IMR-90 (cell line): Measurements from ENCODE around the gene SEMA4B. TPM values are rescaled to one million over a fixed set of nuclear protein-coding genes. Genes with fewer than 3 reads are reported as not detected.

Experiments
- ATAC-seq: fragments of 200-7000 bp; cut with Tn5 transposase; 2 replicates; pipeline ENCODE4 v1.9.1; 2020; ENCODE audit warnings: low read depth, mild to moderate bottlenecking, moderate library complexity
- BruUV-seq: library from RNA; stranded (reverse); fragments of 400-500 nt; replicated peaks from 2 replicates; lab custom pipeline; 2021; lab: Mats Ljungman, UMichigan
- CTCF ChIA-PET: fragments of 300-600 bp; formaldehyde crosslinking; extraction: SDS; loops from one replicate; lab custom pipeline; 2021; ENCODE audit warnings: antibody characterized with exemption; lab: Yijun Ruan, JAX
- POLR2A ChIA-PET: fragments of 300-600 bp; sonication (Branson Sonifier 250); formaldehyde crosslinking; loops from one replicate; lab custom pipeline; 2022; ENCODE audit warnings: antibody characterized with exemption; ENCODE audit not compliant: unreplicated experiment; lab: Charles Lee
- DNase-seq: peaks from one replicate; pipeline ENCODE4 v3.0.0; 2013
- H2AFZ ChIP-seq: replicated peaks from 2 replicates; pipeline ENCODE3; 2013; ENCODE audit warnings: low read length, mild to moderate bottlenecking; ENCODE audit not compliant: poor library complexity
- H2AK5ac ChIP-seq: 2 replicates; pipeline ENCODE4 v1.6.1; 2013; ENCODE audit warnings: low read depth, low read length, inconsistent platforms
- H2AK9ac ChIP-seq: replicated peaks from 2 replicates; pipeline ENCODE3; 2013; ENCODE audit warnings: mild to moderate bottlenecking, low read depth, low read length, moderate library complexity; ENCODE audit not compliant: poor library complexity
- H2BK120ac ChIP-seq: 2 replicates; pipeline ENCODE4 v1.6.1; 2013; ENCODE audit warnings: low read depth, low read length, inconsistent platforms
- H2BK15ac ChIP-seq: 3 replicates; pipeline ENCODE4 v1.6.1; 2013; ENCODE audit warnings: low read depth, low read length, inconsistent platforms
- H2BK20ac ChIP-seq: 2 replicates; pipeline ENCODE4 v1.6.1; 2013; ENCODE audit warnings: low read depth, mild to moderate bottlenecking, inconsistent platforms, low read length, moderate library complexity
- H2BK5ac ChIP-seq: 2 replicates; pipeline ENCODE4 v1.6.1; 2013; ENCODE audit warnings: mild to moderate bottlenecking, low read depth, low read length, inconsistent platforms; ENCODE audit not compliant: poor library complexity, severe bottlenecking
- H3K14ac ChIP-seq: replicated peaks from 2 replicates; pipeline ENCODE4 v1.6.1; 2013; ENCODE audit warnings: low read depth, low read length, inconsistent platforms
- H3K18ac ChIP-seq: 2 replicates; pipeline ENCODE4 v1.6.1; 2013; ENCODE audit warnings: low read depth, low read length, control low read depth
- H3K23ac ChIP-seq: 2 replicates; pipeline ENCODE4 v1.6.1; 2013; ENCODE audit warnings: low read depth, low read length, inconsistent platforms
- H3K27ac ChIP-seq: 2 replicates; pipeline ENCODE4 v1.5.1; 2013; ENCODE audit warnings: mild to moderate bottlenecking, control low read depth, low read length; ENCODE audit not compliant: insufficient read depth
- H3K27me3 ChIP-seq: 2 replicates; pipeline ENCODE4 v1.6.1; 2013; ENCODE audit warnings: low read length; ENCODE audit not compliant: control insufficient read depth, insufficient read depth
- H3K36me3 ChIP-seq: 2 replicates; pipeline ENCODE4 v1.6.1; 2013; ENCODE audit warnings: low read length, mixed read lengths; ENCODE audit not compliant: control insufficient read depth, insufficient read depth
- H3K4ac ChIP-seq: 2 replicates; pipeline ENCODE4 v1.6.1; 2013; ENCODE audit warnings: low read depth, low read length, inconsistent platforms
- H3K4me1 ChIP-seq: 2 replicates; pipeline ENCODE4 v1.6.1; 2013; ENCODE audit warnings: low read length, mixed read lengths; ENCODE audit not compliant: control insufficient read depth, insufficient read depth
- H3K4me2 ChIP-seq: 2 replicates; pipeline ENCODE4 v1.6.1; 2013; ENCODE audit warnings: low read depth, mild to moderate bottlenecking, control low read depth, low read length, moderate library complexity
- H3K4me3 ChIP-seq: 2 replicates; pipeline ENCODE4 v1.5.1; 2013; ENCODE audit warnings: low read depth, mild to moderate bottlenecking, control low read depth, low read length, moderate library complexity; ENCODE audit not compliant: insufficient read depth
- H3K56ac ChIP-seq: 2 replicates; pipeline ENCODE4 v1.6.1; 2013; ENCODE audit warnings: low read length, inconsistent platforms; ENCODE audit not compliant: insufficient read depth; ENCODE audit errors: extremely low read depth
- H3K79me1 ChIP-seq, 2 experiments: 2 replicates each; pipeline ENCODE4 v1.6.1; 2013; ENCODE audit warnings: low read length in 2 of 2, inconsistent platforms in 1 of 2, low read depth in 1 of 2
- H3K9ac ChIP-seq: 2 replicates; pipeline ENCODE4 v1.6.1; 2013; ENCODE audit warnings: low read depth, low read length, control low read depth
- H3K9me1 ChIP-seq: 2 replicates; pipeline ENCODE4 v1.6.1; 2013; ENCODE audit warnings: low read length, inconsistent platforms; ENCODE audit not compliant: insufficient read depth
- H3K9me3 ChIP-seq: 2 replicates; pipeline ENCODE4 v1.6.1; 2013; ENCODE audit warnings: low read length; ENCODE audit not compliant: control insufficient read depth, insufficient read depth
- H4K20me1 ChIP-seq: 2 replicates; pipeline ENCODE4 v1.6.1; 2013; ENCODE audit warnings: low read length, inconsistent platforms; ENCODE audit not compliant: insufficient read depth
- H4K5ac ChIP-seq: 2 replicates; pipeline ENCODE4 v1.6.1; 2013; ENCODE audit warnings: mild to moderate bottlenecking, low read depth, low read length, control low read depth
- H4K8ac ChIP-seq, 2 experiments: 2 replicates each; pipeline ENCODE4 v1.6.1; 2013; ENCODE audit warnings: low read depth in 2 of 2, low read length in 2 of 2, control low read depth in 1 of 2, inconsistent platforms in 1 of 2
- H4K91ac ChIP-seq: 2 replicates; pipeline ENCODE4 v1.6.1; 2013; ENCODE audit warnings: low read depth, low read length, inconsistent platforms; ENCODE audit not compliant: insufficient read depth
- MAFK ChIP-seq: IDR thresholded peaks from 2 replicates; pipeline ENCODE4 v1.6.1; 2012; ENCODE audit warnings: low read depth, low read length, improper control_type of control experiment
- POLR2A ChIP-seq: IDR thresholded peaks from 2 replicates; pipeline ENCODE4 v1.6.1; 2012; ENCODE audit warnings: mild to moderate bottlenecking, low read depth, low read length
- WGBS, 2 experiments: methylation state at CpG; one replicate each; pipeline versions ENCODE4 v1.1.5 to v1.1.7; 2013; ENCODE audit warnings: missing lambda C conversion rate in 2 of 2; ENCODE audit not compliant: insufficient read length in 1 of 2; ENCODE audit errors: extremely low coverage in 2 of 2; 5-methylcytosine and 5-hydroxymethylcytosine counted together
- dilution Hi-C: fragments of 300-500 bp; cut with HindIII; formaldehyde crosslinking; loops from one replicate; pipeline ENCODE4 v1.14.3; 2018; ENCODE audit warnings: low sequenced_read_pairs; ENCODE audit not compliant: unreplicated experiment
- in situ Hi-C: fragments of 300-500 bp; cut with MboI; formaldehyde crosslinking; loops from 3 replicates; pipeline ENCODE4 v1.14.3; 2019; ENCODE audit warnings: low sequenced_read_pairs, inconsistent platforms, mixed read lengths
- intact Hi-C: fragments of 100-400 bp; cut with micrococcal nuclease; formaldehyde crosslinking; loops from 2 replicates; pipeline ENCODE4 v1.10.0; 2022
- polyA plus RNA-seq, 3 experiments: library from polyadenylated mRNA; depleted of rRNA; stranded (reverse); fragments of >200 nt; gene quantifications; 2 replicates each; pipeline ENCODE4 v1.2.3, GENCODE V29; 2012; ENCODE audit warnings: low replicate concordance in 1 of 3
- total RNA-seq: library from RNA; depleted of rRNA; stranded (reverse); fragments of >200 nt; gene quantifications from 2 replicates; pipeline ENCODE4 v1.2.3, GENCODE V29; 2012
- TF ChIP-seq, protein P1 (sequence below): fragments of 150-350 bp; IDR thresholded peaks from 2 replicates; pipeline ENCODE4 v1.6.1; 2016; ENCODE audit warnings: low read depth, mild to moderate bottlenecking, low read length, moderate library complexity, borderline replicate concordance

SEMA4B gene
- total and polyA plus RNA-seq, 2 of the 4 experiments (the other 2 are of a cell fraction), result 5.0 to 22.5 TPM

DNA sequence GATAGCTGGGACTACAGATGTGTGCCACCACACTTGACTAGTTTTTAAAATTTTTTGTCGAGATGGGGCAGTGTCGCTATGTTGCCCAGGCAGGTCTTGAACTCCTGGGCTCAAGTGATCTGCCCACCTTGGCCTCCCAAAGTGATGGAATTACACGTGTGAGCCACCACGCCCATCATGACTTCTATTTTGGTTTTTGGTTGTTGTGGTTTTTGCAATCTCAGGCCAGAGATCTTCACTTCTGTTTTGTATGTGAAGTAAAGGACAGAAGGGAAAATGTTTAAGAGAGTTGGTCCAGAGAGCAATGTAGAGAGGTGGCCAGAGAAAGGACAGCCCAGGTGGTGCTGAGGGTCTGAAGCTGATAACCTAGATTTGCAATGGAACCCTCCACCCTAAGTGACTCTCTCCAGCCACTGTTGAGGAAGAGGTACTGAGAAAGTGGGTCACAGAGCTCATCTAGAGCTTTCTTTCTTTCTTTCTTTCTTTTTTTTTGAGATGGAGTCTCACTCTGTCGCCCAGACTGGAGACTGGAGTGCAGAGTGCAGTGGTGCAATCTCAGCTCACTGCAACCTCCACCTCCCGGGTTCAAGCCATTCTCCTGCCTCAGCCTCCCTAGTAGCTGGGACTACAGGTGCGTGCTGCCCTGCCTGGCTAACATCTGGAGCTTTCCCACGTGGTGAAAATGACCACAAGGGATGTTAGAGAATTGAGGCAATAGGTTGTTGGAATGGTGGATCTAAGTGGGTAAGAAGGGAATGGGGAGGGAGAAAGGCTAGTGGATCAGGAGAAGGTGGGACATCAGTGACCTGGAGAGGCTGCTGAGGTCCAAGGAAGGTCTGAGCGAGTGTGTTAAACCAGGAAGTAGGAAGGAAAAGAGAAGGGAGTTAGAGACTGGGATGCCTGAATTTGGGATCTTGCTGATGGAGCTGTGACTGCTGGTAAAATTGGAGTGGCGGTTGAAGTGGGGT is 22.4 kb upstream of the SEMA4B start:
- H3K18ac ChIP-seq, result no peak overlapping the region
- ChIA-PET POLR2A (interaction anchor here (0.5 kb wide), 1 partner anchor 68 kb away, joined by 10 read pairs; no protein-coding TSS in a partner anchor), CTCF (no interaction called here)
- H3K27ac ChIP-seq, result no peak overlapping the region
- H4K20me1 ChIP-seq, result no peaks in the 10 kb centered on the region
- dilution Hi-C loops (no loop called here), intact Hi-C loops (no loop called here), in situ Hi-C loops (no loop called here)
- H2BK120ac ChIP-seq, result no peak overlapping the region
- H4K5ac ChIP-seq, result no peak overlapping the region
- H3K56ac ChIP-seq, result no peak overlapping the region
- H3K9ac ChIP-seq, result no peak overlapping the region
- H3K4me2 ChIP-seq, result no peak overlapping the region
- H2AFZ ChIP-seq, result no peak overlapping the region
- H4K8ac ChIP-seq, result no peak overlapping the region
- H3K9me3 ChIP-seq, result no peaks in the 10 kb centered on the region
- WGBS, 2 experiments, result 75% methylated on average over 5 of the region's 10 CpGs; no CpG with 5 or more reads in 1 of the 2 experiments
- no peak overlapping the region for H2BK15ac ChIP-seq
- no peak for DNase-seq
- H2BK5ac ChIP-seq, result no peak overlapping the region
- H3K14ac ChIP-seq, result no peak overlapping the region
- H2AK9ac ChIP-seq, result no peak overlapping the region
- no peaks in the 10 kb centered on the region for H3K36me3 ChIP-seq
- H4K91ac ChIP-seq, result no peak overlapping the region
- H3K79me1 ChIP-seq, result no peaks in the 10 kb centered on the region
- no peak overlapping the region for H3K4ac ChIP-seq
- peaks cover 8% of the 10 kb centered on the region for H3K27me3 ChIP-seq
- TF ChIP-seq, protein P1, sequence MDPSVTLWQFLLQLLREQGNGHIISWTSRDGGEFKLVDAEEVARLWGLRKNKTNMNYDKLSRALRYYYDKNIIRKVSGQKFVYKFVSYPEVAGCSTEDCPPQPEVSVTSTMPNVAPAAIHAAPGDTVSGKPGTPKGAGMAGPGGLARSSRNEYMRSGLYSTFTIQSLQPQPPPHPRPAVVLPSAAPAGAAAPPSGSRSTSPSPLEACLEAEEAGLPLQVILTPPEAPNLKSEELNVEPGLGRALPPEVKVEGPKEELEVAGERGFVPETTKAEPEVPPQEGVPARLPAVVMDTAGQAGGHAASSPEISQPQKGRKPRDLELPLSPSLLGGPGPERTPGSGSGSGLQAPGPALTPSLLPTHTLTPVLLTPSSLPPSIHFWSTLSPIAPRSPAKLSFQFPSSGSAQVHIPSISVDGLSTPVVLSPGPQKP, result no peak
- TF ChIP-seq POLR2A, result no peak
- TF ChIP-seq MAFK, result no peak
- no peak overlapping the region for H2BK20ac ChIP-seq
- BruUV-seq, result no TSS peak
- H3K4me3 ChIP-seq, result no peak overlapping the region
- no peaks in the 10 kb centered on the region for H3K9me1 ChIP-seq
- H2AK5ac ChIP-seq, result no peak overlapping the region
- ATAC-seq, result no peak
- no peak overlapping the region for H3K23ac ChIP-seq
- peaks cover 3% of the 10 kb centered on the region for H3K4me1 ChIP-seq
